ENCODE data around the gene TAP2.
"Not testable (repeated sequence)": the region's sequence is repeated elsewhere in the genome, so short reads cannot be mapped to it uniquely, and the experiment has no call there.

The TAP2 gene

DNA sequence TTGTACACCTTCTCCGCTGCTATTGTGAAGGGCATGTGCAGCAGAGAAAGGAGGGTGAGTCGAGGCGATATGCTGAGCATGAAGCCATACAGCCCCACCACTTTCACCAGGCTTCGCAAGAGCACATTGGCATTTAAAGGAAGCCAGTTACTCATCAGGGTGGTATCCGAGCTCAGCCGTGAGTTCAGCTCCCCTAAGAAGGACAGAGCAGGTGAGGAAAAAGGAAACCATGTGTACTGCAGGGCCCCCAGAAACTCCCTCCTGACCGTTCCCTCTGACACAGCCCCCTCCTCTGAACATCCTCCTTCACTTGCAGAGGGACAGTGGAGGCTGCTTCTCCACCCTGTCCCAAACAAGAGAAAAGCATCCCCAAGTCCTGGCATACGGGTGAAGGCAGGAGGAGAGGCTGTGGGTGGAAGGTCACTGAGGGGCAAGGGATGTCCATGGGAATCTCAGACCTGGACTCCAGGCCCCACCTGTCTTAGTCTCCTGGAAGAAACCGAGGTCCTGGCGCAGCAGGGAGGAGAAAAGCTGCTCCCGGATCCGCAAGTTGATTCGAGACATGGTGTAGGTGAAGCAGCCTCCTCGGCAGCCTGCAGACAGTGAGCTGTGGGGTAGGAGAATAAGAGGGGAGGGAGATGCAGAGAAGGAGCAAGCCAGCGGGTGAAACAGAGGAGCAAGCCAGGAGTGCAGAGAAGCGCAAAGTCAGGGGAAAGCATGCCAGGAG is 3.2 kb downstream of the TAP2 start:
- no peak for DNase-seq (ENCODE audit: low read depth, low spot score)

DNA sequence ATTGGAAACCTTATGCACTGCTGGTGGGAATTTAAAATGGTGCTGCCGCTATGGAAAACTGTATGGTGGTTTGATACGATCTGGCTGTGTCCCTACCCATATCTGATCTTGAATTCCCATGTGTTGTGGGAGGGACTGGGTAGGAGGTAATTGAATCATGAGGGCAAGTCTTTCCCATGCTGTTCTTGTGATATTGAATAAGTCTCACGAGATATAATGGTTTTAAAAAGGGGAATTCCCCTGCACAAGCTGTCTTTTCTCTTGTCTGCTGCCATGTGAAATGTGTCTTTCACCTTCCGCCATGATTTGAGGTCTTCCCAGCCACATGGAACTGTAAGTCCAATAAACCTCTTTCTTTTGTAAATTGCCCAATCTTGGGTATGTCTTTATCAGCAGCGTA is 4.9 kb downstream of the TAP2 start:
- no peak for DNase-seq (ENCODE audit: low read depth, low spot score)

DNA sequence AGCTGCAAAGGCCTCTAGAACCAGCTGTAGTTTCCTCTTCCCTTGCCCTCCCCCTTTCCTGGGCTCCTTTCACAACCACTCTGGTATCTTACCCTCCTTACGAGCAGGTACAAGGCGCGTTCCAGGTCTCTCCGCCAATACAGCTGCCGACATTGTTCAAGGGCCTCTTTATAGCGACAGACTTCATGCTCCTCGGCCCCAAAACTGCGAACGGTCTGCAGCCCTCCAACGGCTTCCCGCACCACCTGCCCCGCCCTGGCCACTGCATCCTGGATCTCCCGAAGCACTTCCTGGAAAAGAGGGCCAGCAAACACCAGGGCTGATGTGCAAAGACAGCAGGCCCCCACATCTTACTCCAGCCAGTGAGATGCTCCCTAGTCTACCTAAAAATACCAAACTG is 6.0 kb downstream of the TAP2 start:
- no peak for DNase-seq (ENCODE audit: low read depth, low spot score)

DNA sequence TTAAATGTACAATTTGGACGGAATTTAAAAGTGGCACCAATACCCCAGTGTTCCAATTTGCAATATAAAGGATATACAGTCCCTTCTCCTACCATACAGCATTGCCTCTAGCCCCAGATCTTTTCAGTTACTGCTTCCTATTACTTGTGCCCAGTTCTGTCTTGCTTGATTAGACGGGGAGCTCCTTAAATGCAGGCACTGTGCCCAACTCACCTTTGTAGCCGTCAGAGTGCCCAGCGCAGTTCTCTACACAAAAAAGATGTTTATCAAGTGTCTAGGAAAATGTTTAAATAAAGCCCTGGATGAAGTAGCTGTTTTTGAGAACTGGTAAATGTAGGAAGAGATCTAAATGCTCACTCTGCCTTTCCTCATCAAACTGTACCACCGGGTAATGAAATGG is 7.6 kb downstream of the TAP2 start:
- no peak for DNase-seq (ENCODE audit: low read depth, low spot score)

DNA sequence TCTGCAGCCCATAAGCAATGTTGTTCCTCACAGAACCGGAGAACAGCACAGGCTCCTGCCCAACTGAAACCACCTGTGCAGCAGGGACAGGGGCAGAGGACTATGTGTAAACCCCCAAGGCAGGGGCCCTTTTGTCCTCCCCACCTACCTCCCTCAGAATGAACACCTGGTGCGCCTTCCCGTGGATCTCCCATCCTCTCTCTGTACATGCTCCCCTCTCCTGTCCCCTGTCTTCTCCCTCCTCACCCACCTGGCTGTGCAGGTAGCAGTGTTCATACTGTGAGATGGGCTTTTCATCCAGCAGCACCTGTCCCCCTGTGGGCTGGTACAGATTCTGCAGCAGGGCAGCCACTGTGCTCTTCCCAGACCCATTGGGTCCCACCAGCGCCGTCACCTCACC is 8.5 kb downstream of the TAP2 start:
- DNase-seq (ENCODE audit: low read depth, low spot score): no peak

DNA sequence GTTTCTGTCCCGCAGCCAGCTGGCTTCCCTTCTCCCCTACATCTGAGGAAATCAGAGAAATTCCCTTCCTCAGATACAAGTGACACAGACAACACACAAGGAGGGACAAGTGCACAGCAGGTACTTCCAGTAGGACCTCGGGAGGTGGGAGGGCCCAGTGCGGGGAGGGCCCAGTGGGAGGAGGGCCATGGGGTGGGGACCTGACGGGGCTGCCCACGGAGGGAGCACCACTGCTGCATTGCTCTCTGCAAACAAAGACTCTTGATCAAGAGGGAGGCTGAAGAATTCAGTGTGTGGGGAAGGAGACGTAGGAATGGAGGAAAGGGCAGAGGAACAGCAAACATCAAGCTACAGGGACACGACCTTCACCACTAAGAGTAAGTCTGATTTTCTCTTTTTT is 9.0 kb downstream of the TAP2 start:
- DNase-seq (ENCODE audit: low read depth, low spot score): no peak

DNA sequence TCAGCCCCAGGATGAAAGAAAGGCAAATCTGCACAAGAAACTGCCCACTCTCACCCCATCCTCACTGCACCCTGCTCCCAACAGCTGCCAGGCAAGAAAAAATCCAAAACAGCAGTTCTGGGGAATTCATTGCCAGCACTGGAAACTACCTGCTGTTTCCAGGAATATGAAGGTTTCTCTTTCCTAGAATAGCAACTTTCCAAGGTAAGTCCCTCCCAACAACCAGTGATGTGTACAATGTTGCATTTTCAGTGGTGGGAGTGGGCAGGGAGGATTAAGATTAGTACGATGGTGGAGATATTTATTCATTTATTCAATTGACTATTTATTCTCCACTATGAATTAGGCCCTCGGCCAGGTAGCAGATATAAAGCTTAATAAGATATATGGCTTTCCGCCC is 11.5 kb downstream of the TAP2 start:
- no peak for DNase-seq (ENCODE audit: low read depth, low spot score)

DNA sequence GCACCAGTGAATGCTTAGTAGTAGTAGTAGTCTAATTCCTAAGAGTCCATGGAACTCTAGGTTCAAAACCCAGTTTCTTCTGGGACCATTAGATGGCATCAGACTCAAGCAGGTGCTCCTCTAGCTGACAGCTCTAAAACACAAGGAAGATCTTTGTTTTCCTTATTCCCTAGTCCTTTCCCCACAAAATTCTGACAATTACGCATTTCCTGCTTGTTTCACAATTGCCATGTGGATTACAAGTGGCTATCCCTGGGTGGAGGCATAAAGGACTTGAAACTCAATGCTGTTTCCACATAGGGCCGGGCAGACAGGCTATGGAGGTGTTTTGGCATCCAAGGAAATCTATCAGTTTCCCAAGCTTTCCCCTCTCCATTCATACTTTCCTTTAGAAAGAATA is 12.6 kb downstream of the TAP2 start:
- no peak for DNase-seq (ENCODE audit: low read depth, low spot score)

DNA sequence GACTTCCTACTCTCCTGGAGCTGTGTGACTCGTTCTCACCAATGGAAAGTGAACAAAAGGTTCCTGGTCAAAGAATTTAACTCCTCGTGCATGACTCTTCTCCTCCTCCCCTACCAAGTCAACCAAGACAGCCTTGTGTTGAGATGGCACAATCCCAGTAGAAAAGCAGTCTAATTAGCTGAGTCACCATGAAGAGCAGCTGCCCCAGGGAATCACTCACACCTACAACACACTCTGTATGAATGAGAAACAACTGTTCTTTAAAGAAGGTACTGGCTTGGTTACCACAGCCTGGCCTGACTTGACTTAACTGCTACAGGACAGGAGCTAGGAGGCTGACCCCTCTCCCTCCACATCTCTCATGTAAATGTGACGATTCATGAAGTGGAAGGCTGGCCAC is 18.8 kb downstream of the TAP2 start:
- DNase-seq (ENCODE audit: low read depth, low spot score): no peak

DNA sequence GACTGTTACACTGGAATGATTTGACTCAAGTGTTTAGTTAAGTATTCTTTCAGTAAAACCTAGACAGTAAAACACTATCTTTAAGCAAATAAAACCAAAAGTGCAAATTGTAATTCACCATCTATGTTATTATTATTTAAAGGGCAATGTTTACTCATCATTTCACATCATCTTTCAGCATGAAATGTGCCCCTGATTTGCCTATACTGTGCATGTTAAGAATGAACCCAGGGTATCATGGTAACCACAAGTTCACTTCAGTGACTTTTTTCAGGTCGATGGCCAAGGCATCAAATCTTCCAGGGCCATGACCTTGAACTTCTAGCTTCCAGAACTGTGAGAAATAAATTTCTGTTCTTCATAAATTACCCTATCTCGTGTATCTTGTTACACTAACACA is 19.7 kb downstream of the TAP2 start:
- no peak for DNase-seq (ENCODE audit: low read depth, low spot score)

DNA sequence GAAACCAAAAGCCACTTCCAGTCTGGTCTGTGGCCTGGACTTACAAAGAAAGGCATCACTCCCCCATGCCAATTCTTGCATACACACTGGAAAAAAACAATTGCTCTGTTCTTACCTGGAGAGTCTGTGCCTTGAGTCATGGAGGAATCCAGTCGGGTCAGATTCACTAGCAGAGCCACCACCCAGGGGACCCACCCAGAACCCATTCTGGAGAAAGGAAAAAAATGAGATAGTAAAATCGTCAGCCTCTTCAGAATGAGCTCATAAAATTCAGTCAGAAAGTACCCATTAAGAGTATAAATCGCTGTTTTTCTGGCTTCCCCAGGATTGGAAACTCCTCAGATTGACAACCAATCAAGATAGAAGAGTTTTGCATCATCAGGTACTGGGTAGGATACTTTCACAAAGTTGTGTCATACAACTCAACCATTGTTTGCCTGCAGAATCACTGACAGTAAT is 21.8 kb downstream of the TAP2 start, which contains the start of gene HLA-DOB:
Gene HLA-DOB, minus strand, starts transcription at position 257 of the 459 bp plus-strand sequence. Its CDS starts 51 bp downstream, at position 206.
- DNase-seq (ENCODE audit: low read depth, low spot score): no peak

DNA sequence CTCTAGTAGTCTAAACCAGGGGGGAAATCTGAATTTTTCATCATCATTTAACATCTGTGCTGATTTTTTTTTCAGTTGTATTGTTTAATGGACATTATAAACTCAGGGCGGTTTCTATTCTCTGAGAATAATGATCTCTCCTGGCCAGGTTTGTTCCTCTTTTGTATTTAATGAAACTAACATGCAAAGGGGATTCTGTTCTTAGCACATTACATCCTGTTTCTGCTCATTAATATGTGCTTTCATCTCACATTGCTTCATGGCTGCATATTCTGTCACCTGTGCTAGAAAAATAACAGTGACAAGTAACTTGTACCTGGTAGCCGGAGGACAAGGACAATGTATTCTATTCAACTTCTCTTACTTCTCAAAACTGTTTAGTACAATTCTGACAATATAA is 22.5 kb downstream of the TAP2 start:
- DNase-seq (ENCODE audit: low read depth, low spot score): no peak

DNA sequence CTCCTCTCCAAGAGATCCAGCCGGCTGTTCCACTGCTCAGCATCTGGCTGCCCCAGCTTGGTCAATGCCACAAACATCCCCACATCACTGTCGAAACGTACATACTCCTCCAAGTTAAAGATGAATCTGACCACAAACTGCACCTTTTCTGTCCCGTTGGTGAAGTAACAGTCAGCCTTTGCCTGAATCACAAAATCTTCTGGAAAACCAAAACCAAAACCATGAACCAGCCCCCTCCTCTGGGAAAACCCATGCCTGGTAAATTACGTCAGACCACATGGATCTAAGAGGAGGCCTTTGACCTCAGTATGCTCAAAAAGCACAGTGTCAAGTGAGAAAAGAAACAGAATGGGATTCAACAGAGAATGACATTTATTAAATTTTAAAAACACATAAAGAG is 23.4 kb downstream of the TAP2 start:
- DNase-seq (ENCODE audit: low read depth, low spot score): no peak

DNA sequence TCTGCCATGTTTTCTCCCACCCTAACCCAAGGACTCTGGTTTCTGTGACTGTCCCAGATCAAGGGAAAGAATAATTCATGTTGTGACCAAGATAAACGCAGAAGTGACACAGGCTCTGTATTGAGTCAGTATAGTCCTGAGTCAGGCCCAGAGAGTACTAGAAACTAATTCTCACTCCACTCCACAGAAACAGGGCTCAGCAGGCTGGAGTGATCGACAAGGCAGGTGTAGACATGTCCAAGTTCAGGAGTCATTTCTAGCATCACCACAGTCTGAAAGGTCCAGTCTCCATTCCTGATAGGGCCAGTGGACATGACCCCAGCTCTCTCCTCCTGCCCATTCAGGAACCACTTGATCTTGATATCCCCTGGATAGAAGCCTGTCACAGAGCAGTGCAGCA is 24.4 kb downstream of the TAP2 start:
- DNase-seq (ENCODE audit: low read depth, low spot score): no peak

DNA sequence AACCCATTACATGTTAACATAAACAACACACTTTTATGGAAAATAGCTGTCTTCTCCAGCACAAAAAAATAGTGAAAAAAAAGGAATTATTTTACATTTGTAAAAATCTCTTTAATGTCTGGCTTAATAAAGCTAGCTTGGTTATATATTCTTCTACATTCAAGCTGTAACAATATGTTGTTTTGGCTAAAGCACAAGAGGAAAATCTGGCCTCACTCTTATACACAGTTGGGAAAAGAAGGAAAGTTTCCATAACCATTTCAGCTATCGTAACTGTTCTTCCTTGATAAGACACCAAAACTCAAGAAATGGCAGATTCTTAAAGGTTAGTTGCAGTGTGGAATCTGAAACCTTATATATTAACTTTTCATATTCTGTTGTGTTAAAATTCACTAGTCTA is 29.4 kb downstream of the TAP2 start:
- DNase-seq (ENCODE audit: low read depth, low spot score): no peak

DNA sequence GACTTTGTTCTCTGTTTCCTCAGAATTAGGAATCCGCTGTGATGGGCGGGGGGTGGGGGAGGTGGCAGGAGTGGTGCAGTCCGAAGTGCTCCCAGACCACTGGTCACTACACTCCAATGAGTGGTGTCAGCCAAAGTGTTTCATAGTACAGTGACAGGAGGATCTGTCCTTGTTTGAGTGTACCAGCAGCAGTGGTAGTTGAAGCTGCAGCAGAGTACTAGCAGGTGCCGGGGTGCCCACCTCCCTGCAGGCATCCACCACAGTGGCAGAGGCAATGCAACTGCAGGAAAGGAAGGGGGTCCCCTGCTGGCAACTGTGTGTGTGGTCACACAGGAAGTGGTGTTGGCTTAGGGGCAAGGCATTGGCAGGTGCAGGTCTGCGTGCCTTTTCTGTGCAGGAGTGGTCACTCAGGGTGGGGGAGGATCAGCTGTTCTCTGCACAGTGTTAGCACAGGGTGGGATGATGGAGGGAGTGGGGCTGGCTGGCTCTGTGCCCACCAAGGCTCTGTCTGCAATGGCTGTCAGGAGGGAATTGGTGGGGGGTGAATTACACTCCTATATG is 31.4 kb downstream of the TAP2 start:
- DNase-seq (ENCODE audit: low read depth, low spot score): no peak

DNA sequence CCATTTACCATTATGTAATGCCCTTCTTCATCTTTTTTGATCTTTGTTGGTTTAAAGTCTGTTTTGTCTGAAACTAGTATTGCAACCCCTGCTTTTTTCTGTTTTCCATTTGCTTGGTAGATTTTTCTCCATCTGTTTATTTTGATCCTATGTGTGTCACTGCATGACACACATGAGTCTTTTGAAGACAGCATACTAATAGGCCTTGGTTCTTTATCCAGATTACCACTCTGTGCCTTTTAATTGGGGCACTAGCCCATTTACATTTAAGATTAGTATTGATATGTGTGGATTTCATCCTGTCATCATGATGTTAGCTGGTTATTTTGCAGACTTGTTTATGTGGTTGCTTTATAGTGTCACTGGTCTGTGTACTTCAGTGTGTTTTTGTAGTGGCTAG is 33.1 kb downstream of the TAP2 start:
- DNase-seq (ENCODE audit: low read depth, low spot score): not testable (repeated sequence)

DNA sequence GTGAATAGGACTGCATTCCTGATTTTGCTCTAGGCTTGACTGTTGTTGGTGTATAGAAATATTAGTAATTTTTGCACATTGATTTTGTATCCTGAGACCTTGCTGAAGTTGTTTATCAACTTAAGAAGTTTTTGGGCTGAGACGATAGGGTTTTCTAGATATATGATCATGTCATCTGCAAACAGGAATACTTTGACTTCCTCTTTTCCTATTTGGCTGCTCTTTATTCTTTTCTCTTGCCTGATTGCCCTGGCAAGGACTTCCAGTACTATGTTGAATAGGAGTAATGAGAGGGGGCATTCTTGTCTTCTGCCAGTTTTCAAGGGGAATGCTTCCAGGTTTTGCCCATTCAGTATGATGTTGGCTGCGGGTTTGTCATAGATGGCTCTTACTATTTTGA is 35.1 kb downstream of the TAP2 start:
- DNase-seq (ENCODE audit: low read depth, low spot score): no peak

DNA sequence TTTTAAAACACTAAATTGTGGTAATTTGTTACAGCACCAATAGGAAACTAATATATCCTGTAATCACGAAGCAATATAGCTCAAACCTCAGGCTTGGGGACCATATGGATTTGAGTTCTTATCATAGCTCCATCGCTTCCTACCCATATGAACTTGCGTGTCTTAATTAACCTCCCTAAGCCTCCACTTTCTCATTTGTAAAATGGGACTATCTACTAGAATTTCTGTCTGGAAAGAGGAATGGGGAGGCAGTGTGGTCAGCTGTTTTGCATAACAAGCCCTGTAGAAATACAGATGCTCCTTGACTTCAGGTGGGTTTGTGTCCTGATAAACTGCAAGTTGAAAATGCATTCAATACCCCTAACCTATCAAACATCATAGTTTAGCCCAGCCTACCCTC is 38.8 kb downstream of the TAP2 start:
- DNase-seq (ENCODE audit: low read depth, low spot score): no peak

DNA sequence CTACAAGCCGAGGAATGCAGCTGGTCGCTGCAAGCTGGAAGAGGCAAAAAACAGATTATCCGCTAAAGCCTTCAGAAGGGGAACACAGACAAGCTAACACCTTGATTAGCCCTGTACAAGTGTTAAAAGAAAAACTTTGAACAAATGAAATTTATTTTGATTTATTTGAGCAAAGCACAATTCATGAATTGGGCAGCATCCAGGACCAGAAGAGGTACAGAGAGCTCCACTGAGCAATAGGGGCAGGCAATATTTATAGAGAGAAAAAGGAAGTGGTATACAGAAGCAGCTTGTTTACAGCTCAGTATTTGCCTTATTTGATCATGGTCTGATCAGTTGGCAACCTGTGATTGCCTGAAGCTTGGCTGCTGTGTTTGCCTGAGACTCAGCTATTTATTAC is 39.4 kb downstream of the TAP2 start:
- no peak for DNase-seq (ENCODE audit: low read depth, low spot score)

DNA sequence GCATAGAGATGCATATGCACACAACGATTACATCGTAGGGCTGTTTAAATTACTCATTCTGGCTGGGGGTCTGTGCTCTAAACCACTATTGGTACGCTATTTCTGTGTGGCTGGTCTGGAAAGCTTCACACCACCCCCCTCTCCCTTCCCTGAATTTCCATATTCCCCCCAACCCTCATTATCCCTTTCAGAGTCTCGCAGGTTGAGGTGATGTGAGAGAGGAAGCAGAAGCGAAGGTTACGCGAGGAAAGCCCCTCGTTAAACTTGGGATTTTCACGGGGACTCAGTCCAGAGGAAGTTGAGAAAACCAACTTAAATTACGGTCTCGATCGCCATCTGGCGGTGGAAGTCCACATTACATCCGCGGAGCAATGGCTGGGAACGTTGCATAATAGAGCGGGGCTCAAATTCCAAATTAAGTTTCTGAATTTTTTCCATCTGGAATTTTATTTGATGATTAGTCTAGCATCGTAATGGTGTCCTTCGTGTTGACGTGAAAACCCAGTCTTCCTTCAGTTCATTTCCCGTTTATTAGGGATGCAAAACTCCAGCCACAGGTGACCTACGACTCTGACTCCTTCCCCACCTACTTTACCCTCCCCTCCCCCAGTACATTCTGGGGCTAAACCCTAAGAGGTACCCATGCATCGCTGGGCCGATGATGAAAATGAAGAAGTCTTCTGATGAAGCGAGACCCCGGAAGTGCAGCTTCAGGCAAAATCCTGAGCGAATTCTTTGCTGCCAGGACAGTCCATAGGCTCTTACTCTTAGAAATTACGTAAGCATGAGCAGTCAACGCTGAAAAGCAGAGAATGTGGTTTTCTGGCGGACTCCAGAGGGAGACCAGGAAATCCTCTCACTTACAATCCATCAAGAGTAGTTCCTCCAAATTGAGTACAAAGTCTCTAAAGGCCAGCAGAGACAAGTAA is 41.4 kb downstream of the TAP2 start:
- peak; percentile 35 for DNase-seq (ENCODE audit: low read depth, low spot score)

DNA sequence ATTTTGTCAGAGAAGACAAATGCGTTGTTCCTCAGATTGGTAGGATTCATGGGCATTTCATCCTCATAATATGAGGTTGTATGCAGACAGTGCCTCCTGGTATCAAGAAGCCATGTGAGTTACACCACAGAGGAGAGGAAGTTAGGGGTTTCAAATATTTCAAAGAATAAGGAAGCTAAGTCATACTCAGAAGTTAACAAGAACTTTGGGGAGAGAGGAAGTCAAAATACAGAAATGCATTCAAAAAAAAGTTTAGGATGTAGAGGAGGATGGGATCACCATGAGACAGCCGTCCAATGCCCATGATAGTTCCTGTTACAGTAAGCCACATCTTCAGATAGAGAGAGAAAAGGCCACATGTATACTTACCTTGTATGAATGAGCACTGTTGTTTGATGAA is 44.0 kb downstream of the TAP2 start:
- DNase-seq (ENCODE audit: low read depth, low spot score): no peak

Measured in smooth muscle cell of the brain vasculature (primary cell).